ENCODE results near the gene OSBPL8. TPM values are rescaled to one million over a fixed set of nuclear protein-coding genes. Genes with fewer than 3 reads are reported as not detected.

OSBPL8 gene
- total and polyA plus RNA-seq, 11 donors, result 4.5 to 58.7 (median 43.7) TPM

GRCh38 chr12:76449993-76450392, 109.6 kb downstream of the OSBPL8 start:
- H3K4me3 ChIP-seq, result no peak overlapping the region
- H3K9me3 ChIP-seq, result no peaks in the 10 kb centered on the region
- H3K36me3 ChIP-seq, result peaks cover 0 to 17% (median 6%) of the 10 kb centered on the region in 9 donors
- no peak for DNase-seq
- no peak for ATAC-seq
- 88 to 97% (median 94%) methylated on average over 3 of the region's 3 CpGs for WGBS, 4 donors
- no peak for TF ChIP-seq CTCF (IDR thresholded peaks at IDR 0.05)
- H3K27ac ChIP-seq, result no peak overlapping the region
- no peaks in the 10 kb centered on the region for H3K27me3 ChIP-seq
- intact Hi-C loops (cut with DNase I), result loop anchor here in 4 of 10 donors (10.0 kb wide), 4 partner anchors 365 to 395 kb away; partner anchors contain the start of gene NAP1L1 (in 1 of the 4)
- peaks cover 0 to 20% (median 0%) of the 10 kb centered on the region in 12 donors for H3K4me1 ChIP-seq

DNA sequence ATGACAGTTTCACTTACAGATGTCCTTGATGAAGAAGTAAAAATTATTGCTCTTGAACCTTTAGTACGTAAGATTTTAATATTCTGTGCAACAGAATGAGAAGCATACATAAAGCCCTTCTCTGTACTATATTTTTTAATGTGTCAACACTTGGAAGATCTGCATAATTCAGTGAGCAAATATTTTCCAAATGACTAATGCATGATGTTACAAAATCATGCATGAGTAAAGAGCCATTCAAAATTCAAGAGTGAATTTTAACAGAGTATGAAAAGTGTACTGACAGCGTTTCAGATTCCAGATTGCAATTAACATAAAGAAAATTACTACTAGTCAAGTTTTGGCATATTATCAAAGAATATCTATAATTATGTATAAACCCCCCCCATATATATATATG, 110.0 kb downstream of the OSBPL8 start:
- H3K4me3 ChIP-seq, result no peak overlapping the region
- peak in 1 of 4 donors; percentile 69 for ATAC-seq

DNA sequence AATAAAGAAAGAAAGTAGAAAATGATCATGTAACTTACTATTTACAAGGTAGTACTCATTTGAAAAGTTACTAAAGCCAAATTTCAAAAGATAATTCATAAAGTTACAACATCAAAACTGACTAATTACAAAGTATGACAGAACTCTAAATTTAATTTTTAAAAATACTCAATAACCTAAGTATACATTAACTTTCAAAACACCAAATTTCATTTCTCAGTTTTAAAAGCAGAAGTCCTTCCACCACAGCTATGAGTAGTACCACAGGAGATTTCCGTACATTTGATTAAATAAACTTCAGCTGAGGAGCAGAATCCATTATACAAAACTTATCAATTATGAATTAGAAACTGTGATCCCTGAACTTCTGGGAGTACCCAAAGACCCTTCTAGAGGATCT, 110.6 kb downstream of the OSBPL8 start:
- H3K9me3 ChIP-seq, result no peaks in the 10 kb centered on the region
- TF ChIP-seq CTCF (IDR thresholded peaks at IDR 0.05) (no peak), POLR2A (IDR thresholded peaks at IDR 0.05) (no peak)
- peak overlapping the region in 1 of 12 donors; percentile 1 for H3K27ac ChIP-seq
- H3K4me1 ChIP-seq, result peaks cover 0 to 20% (median 6%) of the 10 kb centered on the region in 12 donors
- H3K27me3 ChIP-seq, result no peaks in the 10 kb centered on the region
- WGBS, 4 donors, result 85 to 95% (median 89%) methylated on average over 1 of the region's 1 CpG
- H3K4me3 ChIP-seq, result no peak overlapping the region
- DNase-seq (no peak), ATAC-seq (no peak)
- intact Hi-C loops (cut with DNase I), result loop anchor here in 1 of 10 donors (10.0 kb wide), 1 partner anchor 384 kb away; no protein-coding TSS in a partner anchor
- peaks cover 0 to 17% (median 6%) of the 10 kb centered on the region in 9 donors for H3K36me3 ChIP-seq

More for the DNA sequence above, 110.0 kb downstream of the OSBPL8 start:
- TF ChIP-seq POLR2A (IDR thresholded peaks at IDR 0.05) (no peak), CTCF (IDR thresholded peaks at IDR 0.05) (no peak)
- no peak for DNase-seq
- H3K36me3 ChIP-seq, result peaks cover 0 to 17% (median 6%) of the 10 kb centered on the region in 9 donors
- 87 to 93% (median 90%) methylated on average over 2 of the region's 2 CpGs for WGBS, 4 donors
- peaks cover 0 to 20% (median 2%) of the 10 kb centered on the region in 12 donors for H3K4me1 ChIP-seq
- intact Hi-C loops (cut with DNase I), result loop anchor here in 1 of 10 donors (10.0 kb wide), 1 partner anchor 385 kb away; no protein-coding TSS in a partner anchor
- no peaks in the 10 kb centered on the region for H3K27me3 ChIP-seq
- H3K27ac ChIP-seq, result peak overlapping the region in 1 of 12 donors; percentile 1
- H3K9me3 ChIP-seq, result no peaks in the 10 kb centered on the region

GRCh38 chr12:76446090-76446489, 113.5 kb downstream of the OSBPL8 start:
- no peaks in the 10 kb centered on the region for H3K9me3 ChIP-seq
- ATAC-seq (no peak), DNase-seq (no peak)
- H3K4me1 ChIP-seq, result peaks cover 0 to 32% (median 9%) of the 10 kb centered on the region in 12 donors
- H3K36me3 ChIP-seq, result peaks cover 0 to 17% (median 6%) of the 10 kb centered on the region in 9 donors
- no peak overlapping the region for H3K4me3 ChIP-seq
- no peak for TF ChIP-seq CTCF (IDR thresholded peaks at IDR 0.05)
- TF ChIP-seq POLR2A (IDR thresholded peaks at IDR 0.05), result no peak
- H3K27me3 ChIP-seq, result no peaks in the 10 kb centered on the region
- no peak overlapping the region for H3K27ac ChIP-seq
- intact Hi-C loops (cut with DNase I), result loop anchor here in 1 of 10 donors (10.0 kb wide), 1 partner anchor 381 kb away; no protein-coding TSS in a partner anchor
- WGBS, 4 donors, result 89 to 100% (median 92%) methylated on average over 1 of the region's 1 CpG
